ENCODE results near the gene GPR42. TPM values are rescaled to one million over a fixed set of nuclear protein-coding genes. Genes with fewer than 3 reads are reported as not detected.

Gene GPR42
- total RNA-seq, 1 donor from 2014 or later: not detected

DNA sequence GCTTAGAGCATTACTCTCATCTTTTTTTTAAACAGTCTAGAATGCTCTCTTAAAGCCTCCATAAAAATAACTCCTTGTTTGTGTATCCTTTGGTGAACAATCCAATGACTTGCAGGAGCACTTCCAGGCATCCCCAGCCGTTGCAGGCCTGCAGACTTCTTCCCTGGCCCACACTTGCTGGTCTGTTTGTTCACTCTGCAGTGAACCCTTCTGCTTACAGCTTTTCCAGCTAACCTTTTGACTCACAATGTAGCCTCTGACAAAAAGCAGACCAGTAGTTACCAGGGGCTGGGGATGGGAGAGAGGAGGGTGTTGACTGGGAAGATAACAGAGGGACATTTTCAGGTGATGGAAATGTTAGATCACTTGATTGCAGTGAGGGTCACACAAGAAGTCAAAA is 9.1 kb downstream of the GPR42 start:
- no peaks in the 10 kb centered on the region for H3K4me1 Mint-ChIP-seq (ENCODE audit: low read depth, unreplicated experiment)
- H3K36me3 Mint-ChIP-seq (ENCODE audit: unreplicated experiment): peaks cover 10% of the 10 kb centered on the region
- peaks cover 9% of the 10 kb centered on the region for H3K9me3 Mint-ChIP-seq (ENCODE audit: unreplicated experiment)
- TF ChIP-seq, protein P1, sequence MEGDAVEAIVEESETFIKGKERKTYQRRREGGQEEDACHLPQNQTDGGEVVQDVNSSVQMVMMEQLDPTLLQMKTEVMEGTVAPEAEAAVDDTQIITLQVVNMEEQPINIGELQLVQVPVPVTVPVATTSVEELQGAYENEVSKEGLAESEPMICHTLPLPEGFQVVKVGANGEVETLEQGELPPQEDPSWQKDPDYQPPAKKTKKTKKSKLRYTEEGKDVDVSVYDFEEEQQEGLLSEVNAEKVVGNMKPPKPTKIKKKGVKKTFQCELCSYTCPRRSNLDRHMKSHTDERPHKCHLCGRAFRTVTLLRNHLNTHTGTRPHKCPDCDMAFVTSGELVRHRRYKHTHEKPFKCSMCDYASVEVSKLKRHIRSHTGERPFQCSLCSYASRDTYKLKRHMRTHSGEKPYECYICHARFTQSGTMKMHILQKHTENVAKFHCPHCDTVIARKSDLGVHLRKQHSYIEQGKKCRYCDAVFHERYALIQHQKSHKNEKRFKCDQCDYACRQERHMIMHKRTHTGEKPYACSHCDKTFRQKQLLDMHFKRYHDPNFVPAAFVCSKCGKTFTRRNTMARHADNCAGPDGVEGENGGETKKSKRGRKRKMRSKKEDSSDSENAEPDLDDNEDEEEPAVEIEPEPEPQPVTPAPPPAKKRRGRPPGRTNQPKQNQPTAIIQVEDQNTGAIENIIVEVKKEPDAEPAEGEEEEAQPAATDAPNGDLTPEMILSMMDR (IDR thresholded peaks at IDR 0.05; ENCODE audit: partially characterized antibody, unreplicated experiment): no peak
- no peak for DNase-seq
- H3K4me3 Mint-ChIP-seq (ENCODE audit: unreplicated experiment): no peak overlapping the region
- no peak overlapping the region for H3K27ac Mint-ChIP-seq (ENCODE audit: unreplicated experiment)
- peaks cover 5% of the 10 kb centered on the region for H3K27me3 Mint-ChIP-seq (ENCODE audit: unreplicated experiment)

GRCh38 chr19:35380450-35381124 is 9.7 kb downstream of the GPR42 start:
- peaks cover 3% of the 10 kb centered on the region for H3K27me3 Mint-ChIP-seq (ENCODE audit: unreplicated experiment)
- no peaks in the 10 kb centered on the region for H3K4me1 Mint-ChIP-seq (ENCODE audit: low read depth, unreplicated experiment)
- H3K27ac Mint-ChIP-seq (ENCODE audit: unreplicated experiment): no peak overlapping the region
- H3K4me3 Mint-ChIP-seq (ENCODE audit: unreplicated experiment): no peak overlapping the region
- H3K9me3 Mint-ChIP-seq (ENCODE audit: unreplicated experiment): peaks cover 8% of the 10 kb centered on the region
- no peak for DNase-seq
- peaks cover 5% of the 10 kb centered on the region for H3K36me3 Mint-ChIP-seq (ENCODE audit: unreplicated experiment)
- TF ChIP-seq, protein P1 (IDR thresholded peaks at IDR 0.05; ENCODE audit: partially characterized antibody, unreplicated experiment): no peak

DNA sequence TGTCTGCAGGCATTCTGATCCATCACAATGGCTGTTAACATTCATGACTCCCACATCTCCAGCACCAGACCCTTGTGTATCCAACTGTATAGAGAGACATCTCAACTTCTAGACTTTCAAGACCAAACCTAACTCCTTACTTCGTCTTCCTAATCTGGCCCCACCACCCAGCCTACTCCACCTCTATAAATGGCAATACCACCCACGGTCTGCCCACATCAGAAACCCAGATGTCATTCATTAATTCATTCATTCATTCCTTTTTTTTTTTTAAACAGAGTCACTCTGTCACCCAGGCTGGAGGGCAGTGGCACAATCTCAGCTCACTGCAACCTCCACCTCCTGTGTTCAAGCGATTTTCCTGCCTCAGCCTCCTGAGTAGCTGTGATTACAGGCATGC is 10.4 kb downstream of the GPR42 start:
- Mint-ChIP-seq H3K9me3 (ENCODE audit: unreplicated experiment) (peaks cover 11% of the 10 kb centered on the region), H3K27ac (ENCODE audit: unreplicated experiment) (no peak overlapping the region), H3K4me3 (ENCODE audit: unreplicated experiment) (no peak overlapping the region), H3K27me3 (ENCODE audit: unreplicated experiment) (peaks cover 3% of the 10 kb centered on the region), H3K4me1 (ENCODE audit: low read depth, unreplicated experiment) (no peaks in the 10 kb centered on the region), H3K36me3 (ENCODE audit: unreplicated experiment) (peaks cover 6% of the 10 kb centered on the region)
- DNase-seq: no peak
- TF ChIP-seq, protein P1 (IDR thresholded peaks at IDR 0.05; ENCODE audit: partially characterized antibody, unreplicated experiment): no peak

DNA sequence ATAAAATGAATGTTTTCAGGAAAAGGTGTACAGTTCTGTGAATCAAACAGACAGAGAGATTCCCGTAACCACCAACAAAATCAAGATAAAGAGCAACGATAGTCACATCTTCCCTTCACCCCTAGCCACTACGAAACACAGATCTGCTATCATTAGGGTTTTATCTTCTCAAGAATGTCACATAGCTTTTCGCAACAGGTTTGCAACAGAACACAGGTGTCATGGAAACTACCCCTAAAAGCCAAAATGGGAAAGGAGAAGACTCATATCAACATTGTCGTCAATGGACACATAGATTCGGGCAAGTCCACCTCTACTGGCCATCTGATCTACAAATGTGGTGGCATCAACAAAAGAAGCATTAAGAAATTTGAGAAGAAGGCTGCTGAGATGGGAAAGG is 11.1 kb downstream of the GPR42 start:
- Mint-ChIP-seq H3K27me3 (ENCODE audit: unreplicated experiment) (peaks cover 3% of the 10 kb centered on the region), H3K9me3 (ENCODE audit: unreplicated experiment) (peaks cover 13% of the 10 kb centered on the region)

GRCh38 chr19:35383536-35383935 is 12.7 kb downstream of the GPR42 start:
- DNase-seq: no peak
- H3K27me3 Mint-ChIP-seq (ENCODE audit: unreplicated experiment): no peaks in the 10 kb centered on the region
- H3K4me1 Mint-ChIP-seq (ENCODE audit: low read depth, unreplicated experiment): no peaks in the 10 kb centered on the region
- H3K4me3 Mint-ChIP-seq (ENCODE audit: unreplicated experiment): no peak overlapping the region
- no peak overlapping the region for H3K27ac Mint-ChIP-seq (ENCODE audit: unreplicated experiment)
- TF ChIP-seq, protein P1 (IDR thresholded peaks at IDR 0.05; ENCODE audit: partially characterized antibody, unreplicated experiment): no peak
- H3K9me3 Mint-ChIP-seq (ENCODE audit: unreplicated experiment): peaks cover 13% of the 10 kb centered on the region
- H3K36me3 Mint-ChIP-seq (ENCODE audit: unreplicated experiment): peaks cover 10% of the 10 kb centered on the region

More for the DNA sequence above, 11.1 kb downstream of the GPR42 start:
- Mint-ChIP-seq H3K4me3 (ENCODE audit: unreplicated experiment) (no peak overlapping the region), H3K4me1 (ENCODE audit: low read depth, unreplicated experiment) (no peaks in the 10 kb centered on the region), H3K36me3 (ENCODE audit: unreplicated experiment) (peaks cover 10% of the 10 kb centered on the region), H3K27ac (ENCODE audit: unreplicated experiment) (no peak overlapping the region)
- no peak for DNase-seq
- TF ChIP-seq, protein P1 (IDR thresholded peaks at IDR 0.05; ENCODE audit: partially characterized antibody, unreplicated experiment): no peak
